Breast epithelium (tissue), 3 donors: Measurements from ENCODE around the gene APBA1.

ENCODE experiments used
- CTCF ChIP-seq, 3 donors: fragments of 450-650 bp; IDR thresholded peaks; one replicate each; pipeline ENCODE4 v1.5.1; 2016 to 2017; ENCODE audit warnings: antibody characterized with exemption in 3 of 3, mild to moderate bottlenecking in 3 of 3, moderate library complexity in 3 of 3
- POLR2AphosphoS5 ChIP-seq, 3 donors: sonication (generic); formaldehyde crosslinking; IDR thresholded peaks; one replicate each; pipeline ENCODE4 v1.6.1; 2017; ENCODE audit warnings: antibody characterized with exemption in 3 of 3

- TF ChIP-seq CTCF (IDR thresholded peaks at IDR 0.05) (no peak), POLR2AphosphoS5 (IDR thresholded peaks at IDR 0.05) (no peak)
Measured at GRCh38 chr9:69391946-69392345, 280.2 kb downstream of the APBA1 start.
